MG63 (cell line): ENCODE data around the gene HOXD9. TPM values are rescaled to one million over a fixed set of nuclear protein-coding genes. Genes with fewer than 3 reads are reported as not detected.
A peak's percentile ranks its signal among the peaks of the same experiment; 100 is the strongest.

Source experiments
- DNase-seq: peaks from one replicate; pipeline ENCODE4 v3.0.0-alpha.2; 2020
- H3K27me3 ChIP-seq: fragments of 250-450 bp; sonication (Bioruptor Pico); 2 replicates; pipeline ENCODE4 v1.5.1; 2020; ENCODE audit warnings: mild to moderate bottlenecking, moderate library complexity
- H3K36me3 ChIP-seq: fragments of 250-450 bp; sonication (Bioruptor Pico); 2 replicates; pipeline ENCODE4 v1.5.1; 2020; ENCODE audit warnings: mild to moderate bottlenecking, moderate library complexity
- H3K4me3 ChIP-seq: fragments of 250-450 bp; sonication (Bioruptor Pico); 2 replicates; pipeline ENCODE4 v1.5.1; 2020; ENCODE audit warnings: mild to moderate bottlenecking, moderate library complexity
- H3K9me3 ChIP-seq: fragments of 250-450 bp; sonication (Bioruptor Pico); 2 replicates; pipeline ENCODE4 v1.5.1; 2020; ENCODE audit warnings: mild to moderate bottlenecking, moderate library complexity
- total RNA-seq: library from RNA; depleted of rRNA; stranded (reverse); fragments of >200 nt; shearing (Covaris generic); gene quantifications from 2 replicates; pipeline ENCODE4 v1.2.3, GENCODE V29; 2014; ENCODE audit warnings: low replicate concordance

HOXD9 gene
- total RNA-seq, 1 experiment from 2014 or later = 0.16 TPM

DNA sequence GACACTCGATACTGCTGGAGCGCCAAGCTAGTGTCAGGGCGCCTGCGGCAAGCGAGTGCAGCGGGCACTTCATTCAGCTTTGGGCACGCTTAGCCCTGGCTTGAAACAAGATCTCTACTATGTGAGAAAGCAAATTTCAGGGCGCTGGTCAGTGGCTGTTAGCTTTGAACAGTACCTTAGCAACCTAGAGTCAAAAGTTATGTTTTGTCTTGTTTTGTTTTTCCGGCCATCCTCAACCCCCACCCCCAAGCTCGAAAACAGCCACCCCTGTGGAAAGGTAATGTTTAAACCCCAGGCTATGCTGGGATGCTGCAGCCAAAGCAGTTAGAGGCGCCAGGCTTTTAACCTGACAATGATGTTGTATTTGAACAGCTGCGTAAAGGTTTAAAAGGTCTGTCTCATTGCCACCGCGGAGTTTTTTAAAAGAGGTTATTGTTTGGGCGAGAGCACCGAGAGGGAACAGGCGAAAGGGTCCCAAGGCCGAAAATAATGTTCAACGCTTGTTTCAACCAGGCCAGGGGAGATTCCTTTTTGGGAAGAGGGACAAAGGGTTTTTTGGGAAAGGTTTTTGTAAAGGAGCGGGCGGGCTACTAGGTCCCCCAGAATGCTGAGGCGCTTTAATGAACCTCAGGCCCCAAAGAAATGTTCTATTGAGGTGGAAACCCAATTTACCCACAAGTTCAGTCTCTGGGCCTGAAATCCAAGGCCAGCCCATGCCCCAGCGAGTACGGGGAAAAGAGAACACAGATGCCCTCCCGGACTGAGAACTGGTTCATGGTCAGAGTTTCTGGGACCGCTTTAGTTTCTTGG, 8.2 kb upstream of the HOXD9 start:
- no peak overlapping the region for H3K4me3 ChIP-seq
- peaks cover 18% of the 10 kb centered on the region for H3K36me3 ChIP-seq
- no peaks in the 10 kb centered on the region for H3K9me3 ChIP-seq
- no peaks in the 10 kb centered on the region for H3K27me3 ChIP-seq
- DNase-seq = no peak

DNA sequence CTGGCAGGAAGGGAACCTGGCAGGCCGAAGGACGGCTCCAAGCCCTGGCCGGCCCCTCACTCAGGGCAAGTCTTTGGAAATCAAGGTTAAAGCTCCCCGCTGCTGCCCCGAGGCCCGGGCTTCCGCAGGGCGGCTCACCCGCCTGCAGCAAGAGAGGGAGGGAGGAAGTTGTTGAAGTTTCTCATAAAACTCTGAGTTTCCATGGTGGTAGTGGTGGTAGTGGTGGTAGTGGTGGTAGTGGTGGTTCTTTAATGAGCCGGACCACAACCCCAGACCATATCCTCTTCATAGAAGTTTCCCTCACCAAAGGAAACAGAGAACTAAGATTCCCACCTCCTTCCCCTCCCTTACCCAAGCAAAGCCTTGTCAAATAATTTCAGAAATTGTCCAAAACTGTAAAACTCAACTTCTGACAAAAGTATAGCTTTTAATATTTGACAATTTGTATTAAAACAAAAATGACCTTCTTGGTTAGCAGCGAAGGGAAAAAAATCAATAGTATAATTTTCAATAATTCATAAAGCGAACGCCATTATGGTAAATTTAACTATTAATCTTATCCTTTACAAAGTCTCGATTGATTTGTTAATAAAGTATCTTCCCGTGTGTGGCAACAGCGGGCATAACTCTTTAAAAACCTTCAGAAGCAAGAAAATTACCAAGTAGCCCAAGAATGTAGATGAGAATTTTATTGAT, 7.4 kb upstream of the HOXD9 start:
- Histone ChIP-seq H3K4me3 (no peak overlapping the region), H3K9me3 (no peaks in the 10 kb centered on the region), H3K36me3 (peaks cover 16% of the 10 kb centered on the region), H3K27me3 (no peaks in the 10 kb centered on the region)
- no peak for DNase-seq

- Histone ChIP-seq H3K4me3 (no peak within 1 kb of the TSS), H3K27me3 (no peaks in the 10 kb centered on the region), H3K36me3 (peaks cover 12% of the 10 kb centered on the region), H3K9me3 (no peaks in the 10 kb centered on the region)
- DNase-seq = no peak
Measured at GRCh38 chr2:176115883-176116813, 6.4 kb upstream of the HOXD9 start, which contains the start of gene HOXD10. Gene HOXD10, plus strand, starts transcription at chr2:176116778. Its CDS starts 56 bp downstream, at chr2:176116834.

DNA sequence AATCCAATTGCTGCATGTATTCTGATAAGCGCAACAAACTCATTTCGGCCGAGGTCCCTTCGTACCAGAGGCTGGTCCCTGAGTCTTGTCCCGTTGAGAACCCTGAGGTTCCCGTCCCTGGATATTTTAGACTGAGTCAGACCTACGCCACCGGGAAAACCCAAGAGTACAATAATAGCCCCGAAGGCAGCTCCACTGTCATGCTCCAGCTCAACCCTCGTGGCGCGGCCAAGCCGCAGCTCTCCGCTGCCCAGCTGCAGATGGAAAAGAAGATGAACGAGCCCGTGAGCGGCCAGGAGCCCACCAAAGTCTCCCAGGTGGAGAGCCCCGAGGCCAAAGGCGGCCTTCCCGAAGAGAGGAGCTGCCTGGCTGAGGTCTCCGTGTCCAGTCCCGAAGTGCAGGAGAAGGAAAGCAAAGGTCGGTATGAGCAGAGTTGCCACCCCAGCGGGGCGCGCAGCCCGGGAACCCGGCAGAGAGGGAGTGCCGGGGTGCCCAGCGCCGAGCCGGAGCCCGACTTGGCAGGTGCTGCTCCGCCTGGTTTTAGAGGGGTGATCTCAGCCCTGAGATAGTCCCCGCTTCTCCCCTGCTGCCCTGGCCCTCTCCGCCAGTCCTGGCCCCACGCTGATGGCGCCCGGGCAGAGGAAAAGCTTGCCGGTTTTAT, 5.2 kb upstream of the HOXD9 start:
- Histone ChIP-seq H3K4me3 (no peak overlapping the region), H3K36me3 (peaks cover 4% of the 10 kb centered on the region), H3K9me3 (no peaks in the 10 kb centered on the region), H3K27me3 (no peaks in the 10 kb centered on the region)
- DNase-seq = no peak

- Histone ChIP-seq H3K36me3 (peaks cover 3% of the 10 kb centered on the region; the same call in 1 of the 2 replicates), H3K27me3 (no peaks in the 10 kb centered on the region), H3K9me3 (no peaks in the 10 kb centered on the region), H3K4me3 (no peak overlapping the region)
- DNase-seq = no peak
Measured at GRCh38 chr2:176117823-176118371, 4.6 kb upstream of the HOXD9 start.

- Histone ChIP-seq H3K9me3 (no peaks in the 10 kb centered on the region), H3K27me3 (no peaks in the 10 kb centered on the region), H3K36me3 (peaks cover 3% of the 10 kb centered on the region; the same call in 1 of the 2 replicates), H3K4me3 (no peak overlapping the region)
- DNase-seq = no peak
Measured at GRCh38 chr2:176118601-176119339, 3.7 kb upstream of the HOXD9 start.

- Histone ChIP-seq H3K36me3 (peaks cover 3% of the 10 kb centered on the region; the same call in 1 of the 2 replicates), H3K27me3 (no peaks in the 10 kb centered on the region), H3K9me3 (no peaks in the 10 kb centered on the region), H3K4me3 (no peak overlapping the region)
- no peak for DNase-seq
Measured at GRCh38 chr2:176120364-176121189, 1.9 kb upstream of the HOXD9 start.

DNA sequence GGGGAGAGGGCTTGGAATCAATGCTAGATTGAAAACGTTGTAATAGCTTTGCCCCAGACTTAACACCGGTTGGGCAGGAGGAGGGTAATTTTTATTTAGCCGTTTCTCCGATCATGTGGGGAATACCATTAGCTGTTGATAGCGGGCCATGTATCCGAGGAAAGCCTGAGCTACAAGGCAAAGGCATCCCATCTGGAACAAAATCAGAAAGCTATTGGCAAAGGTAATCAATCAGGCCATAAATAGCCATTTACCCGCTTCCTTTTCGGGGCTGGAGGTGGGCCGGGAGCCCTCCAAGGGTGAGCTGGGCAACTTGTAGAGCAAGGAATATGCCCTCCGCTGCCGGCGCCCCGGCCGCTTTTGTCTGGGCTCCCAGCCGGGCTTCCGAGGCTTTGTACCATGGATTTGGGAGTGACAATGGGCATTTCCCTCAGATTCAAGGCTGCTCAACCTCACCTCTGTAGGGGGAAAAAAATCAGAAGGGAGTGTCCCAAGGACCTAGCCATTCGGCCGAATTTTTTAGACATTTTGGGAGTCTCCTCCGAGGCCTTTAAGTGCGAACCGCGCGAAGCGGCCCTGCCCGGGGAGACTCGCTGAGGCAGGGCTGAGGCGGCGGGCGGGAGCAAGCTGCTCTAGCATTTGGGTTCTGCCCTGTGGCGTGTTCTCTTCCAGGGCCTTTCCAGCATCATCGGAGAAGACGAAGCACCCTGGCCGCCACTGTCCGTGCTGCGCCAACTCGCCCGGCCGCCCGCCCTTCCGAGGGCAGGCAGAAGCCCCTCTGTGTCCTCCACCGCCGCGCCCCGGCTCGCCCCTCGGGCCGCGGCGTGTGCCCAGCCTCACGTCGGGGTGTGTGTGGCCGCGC, 1.1 kb upstream of the HOXD9 start:
- no peaks in the 10 kb centered on the region for H3K9me3 ChIP-seq
- H3K4me3 ChIP-seq = no peak overlapping the region
- peaks cover 3% of the 10 kb centered on the region; the same call in 1 of the 2 replicates for H3K36me3 ChIP-seq
- DNase-seq = no peak
- H3K27me3 ChIP-seq = no peaks in the 10 kb centered on the region

DNA sequence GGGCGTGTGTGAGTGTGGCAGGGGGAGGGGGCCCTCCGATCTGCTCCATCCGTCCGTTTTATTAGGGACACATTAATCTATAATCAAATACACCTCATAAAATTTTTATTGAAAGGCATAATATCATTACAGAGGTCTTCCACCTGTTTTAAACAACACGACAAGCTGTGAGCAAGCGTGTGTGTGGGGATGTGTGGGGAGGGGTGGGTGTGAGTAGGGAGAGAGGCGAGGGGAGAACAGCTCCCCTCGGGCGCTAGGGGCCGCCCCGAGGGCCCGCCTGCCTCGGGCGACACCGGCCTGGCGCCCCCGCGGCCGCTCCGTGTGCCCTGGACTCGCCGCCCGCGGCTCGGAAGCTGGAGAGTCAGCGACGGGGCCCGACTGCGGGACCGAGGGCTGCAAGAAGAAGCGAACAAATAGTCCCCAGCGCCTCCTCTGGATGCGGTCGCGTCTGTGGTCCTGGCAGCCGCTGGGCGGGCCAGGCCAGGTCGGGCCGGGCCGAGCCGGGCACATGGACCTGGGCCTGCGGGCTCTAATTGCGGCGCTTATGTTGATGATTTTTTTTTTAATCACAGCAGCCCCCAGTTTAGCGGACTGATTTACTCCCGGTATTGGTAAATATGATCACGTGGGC, 352 bp upstream of the HOXD9 start:
- Histone ChIP-seq H3K9me3 (no peaks in the 10 kb centered on the region), H3K4me3 (peak overlapping the region; percentile 48), H3K36me3 (no peaks in the 10 kb centered on the region), H3K27me3 (no peaks in the 10 kb centered on the region)
- DNase-seq = no peak

DNA sequence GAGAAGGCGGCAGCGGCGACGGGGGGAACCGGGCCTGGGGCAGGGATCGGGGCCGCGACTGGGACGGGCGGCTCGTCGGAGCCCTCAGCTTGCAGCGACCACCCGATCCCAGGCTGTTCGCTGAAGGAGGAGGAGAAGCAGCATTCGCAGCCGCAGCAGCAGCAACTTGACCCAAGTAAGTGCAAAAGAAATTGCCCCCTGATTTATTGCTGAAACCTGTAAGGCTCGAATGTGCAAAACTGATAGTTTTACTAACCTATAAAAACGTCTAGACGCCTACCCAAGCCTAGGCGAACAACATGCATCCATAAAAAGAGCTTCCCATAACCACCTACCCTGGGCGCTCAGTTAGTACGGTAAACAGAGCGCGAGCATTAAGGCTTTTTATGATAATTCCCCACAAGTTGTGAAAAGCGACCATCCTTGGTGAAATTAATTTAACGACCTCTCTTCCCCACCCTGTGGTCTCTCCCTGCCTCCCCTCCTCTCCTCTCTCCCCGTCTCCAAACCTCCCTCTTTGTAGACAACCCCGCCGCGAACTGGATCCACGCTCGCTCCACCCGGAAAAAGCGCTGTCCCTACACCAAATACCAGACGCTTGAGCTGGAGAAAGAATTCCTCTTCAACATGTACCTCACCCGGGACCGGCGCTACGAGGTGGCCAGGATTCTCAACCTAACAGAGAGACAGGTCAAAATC, 1.0 kb downstream of the HOXD9 start:
- no peaks in the 10 kb centered on the region for H3K9me3 ChIP-seq
- H3K27me3 ChIP-seq = no peaks in the 10 kb centered on the region
- H3K4me3 ChIP-seq = peak overlapping the region; percentile 48
- DNase-seq = no peak
- no peaks in the 10 kb centered on the region for H3K36me3 ChIP-seq

- no peak for DNase-seq
- no peaks in the 10 kb centered on the region for H3K27me3 ChIP-seq
- no peaks in the 10 kb centered on the region for H3K9me3 ChIP-seq
- H3K4me3 ChIP-seq = no peak overlapping the region
- H3K36me3 ChIP-seq = no peaks in the 10 kb centered on the region
Measured at GRCh38 chr2:176124110-176124946, 1.8 kb downstream of the HOXD9 start.
